HG03095 (cell line): ENCODE measurements around the gene PDGFC.
"Not testable (repeated sequence)": the region's sequence is repeated elsewhere in the genome, so short reads cannot be mapped to it uniquely, and the experiment has no call there.

ENCODE experiments used
- ATAC-seq: cut with Tn5 transposase; IDR thresholded peaks from one replicate; pipeline ENCODE4 v1.9.1; 2021; ENCODE audit warnings: moderate library complexity; ENCODE audit not compliant: unreplicated experiment

Gene PDGFC

GRCh38 chr4:156913234-156913633 lies 58.4 kb downstream of the PDGFC start:
- no peak for ATAC-seq

- ATAC-seq = no peak
Observed at GRCh38 chr4:156909010-156909409, 62.6 kb downstream of the PDGFC start.

DNA sequence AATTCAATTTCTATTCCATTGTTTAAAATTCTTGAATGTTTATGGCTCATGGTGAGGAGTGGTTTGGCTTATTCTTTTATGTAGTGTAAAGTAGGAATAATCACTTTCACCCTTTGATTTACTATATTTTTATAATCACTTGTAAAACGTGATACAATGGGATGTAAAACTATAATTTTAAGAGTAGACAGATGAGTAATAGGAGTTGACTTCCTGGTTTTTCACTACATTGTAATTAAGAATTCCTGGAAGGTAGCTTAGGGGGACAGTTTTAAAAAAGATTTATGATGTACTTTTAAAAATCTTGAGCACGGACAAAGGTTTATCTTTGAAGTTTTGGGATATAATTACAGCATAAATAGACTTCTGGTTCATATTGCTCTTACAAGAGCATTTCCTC lies 65.3 kb downstream of the PDGFC start:
- no peak for ATAC-seq

DNA sequence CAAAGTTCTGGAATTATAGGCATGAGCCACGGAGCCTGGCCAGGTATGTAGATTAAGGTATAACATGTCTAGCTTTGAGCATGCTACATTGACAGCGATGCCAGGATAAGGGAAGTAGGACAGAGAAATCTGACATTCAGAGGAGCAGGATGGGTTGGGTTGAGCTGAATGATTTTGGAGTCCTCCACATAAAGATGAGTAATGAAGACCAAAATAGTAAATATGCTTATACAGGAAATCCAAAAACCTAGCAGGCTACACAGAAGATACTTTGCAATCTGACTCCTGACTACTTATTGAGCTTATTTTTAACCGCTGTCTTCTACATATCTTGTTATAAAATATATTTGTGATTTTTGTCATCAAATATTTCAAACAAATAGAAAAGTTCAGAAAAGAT lies 69.7 kb downstream of the PDGFC start:
- ATAC-seq = no peak

DNA sequence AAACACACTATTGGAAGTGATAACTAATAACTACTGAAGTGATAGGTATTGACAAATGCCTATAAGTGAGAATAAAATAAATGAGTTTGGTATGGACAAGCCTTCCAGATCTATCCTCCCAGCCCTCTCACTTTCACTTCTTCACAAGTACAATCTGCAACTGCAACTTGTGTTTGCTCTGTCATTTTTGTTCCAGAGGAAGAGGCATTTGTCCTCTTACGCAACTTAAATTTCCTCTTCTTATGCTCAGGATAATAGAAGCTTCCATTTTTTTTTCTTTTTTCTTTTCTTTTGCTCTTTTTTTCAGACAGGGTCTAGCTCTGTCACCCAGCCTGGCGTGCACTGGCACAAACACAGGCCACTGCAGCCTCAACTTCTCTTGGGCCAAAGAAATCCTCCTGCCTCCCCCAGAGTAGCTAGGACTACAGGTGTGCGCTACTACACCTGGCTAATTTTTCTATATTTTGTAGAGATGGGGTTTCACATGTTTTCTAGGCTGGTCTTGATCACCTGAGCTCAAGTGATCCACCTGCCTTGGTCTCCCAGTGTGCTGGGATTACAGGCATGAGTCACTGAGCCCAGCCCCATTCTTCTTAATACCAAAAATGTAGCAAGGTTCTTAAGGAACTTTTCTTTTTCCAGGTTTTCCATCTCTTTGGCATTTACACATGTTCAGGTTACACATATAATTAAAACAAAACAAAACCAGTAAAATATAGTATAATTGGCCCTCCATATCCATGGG lies 73.1 kb downstream of the PDGFC start:
- ATAC-seq = no peak

GRCh38 chr4:156896527-156896926 lies 75.1 kb downstream of the PDGFC start:
- ATAC-seq = no peak

- no peak for ATAC-seq
Observed at GRCh38 chr4:156894234-156894633, 77.4 kb downstream of the PDGFC start.

DNA sequence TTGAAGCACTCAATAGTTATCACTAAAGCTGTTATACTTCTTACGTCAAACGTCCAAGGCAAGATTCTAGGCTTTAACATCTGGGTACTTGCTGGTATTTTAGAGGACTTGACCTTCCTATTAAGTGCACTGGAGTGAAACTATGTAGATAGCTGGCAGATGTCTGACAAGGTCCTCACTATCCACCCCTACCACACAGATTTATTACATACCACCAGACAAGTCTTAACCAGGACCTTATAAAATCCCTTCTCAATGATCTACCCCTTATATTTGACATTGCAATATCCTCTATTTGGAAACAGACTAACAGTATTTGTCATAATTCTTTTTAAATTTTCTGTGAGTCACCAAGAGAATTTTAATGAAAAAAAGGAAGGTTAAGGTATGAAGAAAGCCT lies 78.8 kb downstream of the PDGFC start:
- no peak for ATAC-seq

DNA sequence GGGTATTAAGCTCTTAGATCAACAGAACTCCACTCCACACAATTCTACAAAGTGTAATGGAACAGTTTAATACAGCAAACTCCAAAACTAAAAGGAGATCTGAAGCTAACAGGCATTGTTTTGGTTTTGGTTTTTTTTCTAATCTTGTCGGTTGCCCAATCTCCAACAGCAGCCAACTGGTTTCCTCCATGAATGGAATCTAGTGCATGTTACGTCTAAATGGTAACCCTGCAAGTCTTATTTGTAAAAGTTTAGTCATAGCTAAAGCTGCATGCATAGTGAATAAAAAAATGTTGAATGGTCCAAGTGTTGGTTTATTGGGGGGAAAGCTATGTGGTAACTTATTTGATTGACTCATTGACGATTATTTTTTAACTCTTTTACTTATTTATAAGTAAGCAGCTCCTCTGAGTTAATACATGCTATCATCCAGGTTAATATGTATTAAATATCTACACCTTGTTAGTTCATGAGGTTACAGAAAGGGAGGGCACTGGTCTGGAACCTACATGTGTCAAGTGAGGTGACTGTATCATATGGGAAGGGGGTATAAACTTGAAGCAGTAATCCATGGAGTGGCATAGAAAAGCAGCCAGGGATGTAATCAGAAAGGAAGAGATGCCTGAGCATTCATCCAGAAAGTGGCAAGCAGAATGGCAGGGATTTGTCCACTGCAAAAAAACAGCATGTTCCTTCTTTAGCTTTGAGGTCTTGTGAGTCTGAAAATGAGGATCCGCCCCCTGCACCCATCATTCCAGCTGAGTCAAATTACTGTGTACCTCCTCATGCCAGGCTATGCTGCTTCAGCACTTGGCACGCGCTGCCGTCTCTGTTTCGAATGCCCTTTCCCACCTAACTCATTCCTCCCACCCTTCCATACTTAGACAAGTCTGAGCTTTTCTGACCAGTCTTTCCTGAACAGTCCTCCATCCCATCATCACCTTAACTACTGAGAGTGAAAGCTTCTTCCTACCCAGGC lies 81.7 kb downstream of the PDGFC start:
- no peak for ATAC-seq

DNA sequence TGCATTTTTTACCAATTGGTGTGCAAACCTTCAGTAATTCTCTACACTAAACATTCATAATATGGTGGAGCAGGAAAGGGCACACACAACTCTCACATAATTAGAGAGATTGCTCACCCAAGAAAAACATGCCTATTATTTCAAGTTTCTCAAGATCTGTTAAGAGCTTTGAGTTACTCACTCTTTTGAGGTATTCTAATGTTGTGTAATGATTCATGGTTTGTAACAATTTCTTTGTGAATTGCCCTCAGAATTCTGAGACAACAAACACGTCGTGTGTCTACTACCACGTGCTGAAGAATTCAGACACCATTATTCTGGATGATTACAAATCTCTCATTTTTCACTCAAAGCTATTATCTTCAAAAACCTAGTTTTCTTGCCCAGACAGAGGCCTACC lies 82.8 kb downstream of the PDGFC start:
- ATAC-seq = no peak

DNA sequence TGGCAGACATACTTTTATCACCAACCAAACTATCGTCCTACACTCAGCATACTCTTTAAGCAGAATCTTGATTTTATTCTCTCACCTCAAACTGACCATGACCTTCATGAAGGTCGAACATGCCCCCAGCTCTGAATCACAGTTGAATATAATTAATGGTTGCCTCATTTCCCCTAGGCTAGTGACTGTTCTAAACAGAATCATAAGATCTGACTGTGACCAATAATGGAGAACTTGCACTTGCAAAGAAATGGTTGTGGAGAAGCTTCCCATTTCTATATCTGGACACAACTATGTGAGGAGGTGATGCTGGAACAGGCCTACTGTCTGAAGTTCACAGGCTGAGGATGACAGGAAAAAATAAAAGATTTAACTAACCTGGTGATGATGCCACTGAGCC lies 85.1 kb downstream of the PDGFC start:
- ATAC-seq = no peak

DNA sequence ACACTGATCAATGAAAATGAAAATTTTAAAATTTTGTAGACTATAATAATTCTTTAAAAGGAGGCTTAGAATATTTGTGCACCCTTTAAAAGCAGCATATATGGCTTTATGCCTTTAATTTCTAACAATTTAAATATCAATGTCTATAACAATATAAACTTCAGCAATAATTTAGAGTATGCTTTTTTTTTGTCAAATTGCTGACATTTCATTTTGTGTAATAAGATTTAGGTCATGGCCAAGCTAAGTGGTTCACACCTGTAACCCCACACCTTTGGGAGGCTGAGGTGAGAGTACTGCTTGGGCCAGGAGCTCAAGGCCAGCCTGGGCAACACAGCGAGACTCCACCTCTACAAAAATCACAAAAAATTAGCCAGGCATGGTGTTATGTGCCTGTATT lies 86.2 kb downstream of the PDGFC start:
- ATAC-seq = no peak

GRCh38 chr4:156884183-156884582 lies 87.4 kb downstream of the PDGFC start:
- no peak for ATAC-seq

DNA sequence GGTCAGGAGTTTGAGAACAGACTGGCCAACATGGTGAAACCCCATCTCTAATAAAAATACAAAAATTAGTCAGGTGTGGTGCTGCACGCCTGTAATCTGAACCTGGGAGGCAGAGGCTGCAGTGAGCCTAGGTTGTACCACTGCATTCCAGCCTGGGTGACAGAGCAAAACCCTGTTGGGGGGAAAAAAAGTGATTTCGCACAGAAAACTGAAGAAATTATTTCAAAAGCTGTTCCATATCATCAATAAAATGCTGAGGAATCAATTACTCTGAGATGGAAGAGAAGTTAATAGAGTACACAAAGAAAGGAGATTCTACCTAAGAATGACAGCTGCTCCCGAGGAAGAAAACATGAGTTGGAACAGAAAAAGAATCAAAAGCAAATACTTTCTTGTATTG lies 95.9 kb downstream of the PDGFC start:
- no peak for ATAC-seq

- no peak for ATAC-seq
Observed at GRCh38 chr4:156875055-156875454, 96.5 kb downstream of the PDGFC start.

- no peak for ATAC-seq
Observed at GRCh38 chr4:156873799-156874198, 97.8 kb downstream of the PDGFC start.

GRCh38 chr4:156870861-156871260 lies 100.7 kb downstream of the PDGFC start:
- ATAC-seq = no peak

DNA sequence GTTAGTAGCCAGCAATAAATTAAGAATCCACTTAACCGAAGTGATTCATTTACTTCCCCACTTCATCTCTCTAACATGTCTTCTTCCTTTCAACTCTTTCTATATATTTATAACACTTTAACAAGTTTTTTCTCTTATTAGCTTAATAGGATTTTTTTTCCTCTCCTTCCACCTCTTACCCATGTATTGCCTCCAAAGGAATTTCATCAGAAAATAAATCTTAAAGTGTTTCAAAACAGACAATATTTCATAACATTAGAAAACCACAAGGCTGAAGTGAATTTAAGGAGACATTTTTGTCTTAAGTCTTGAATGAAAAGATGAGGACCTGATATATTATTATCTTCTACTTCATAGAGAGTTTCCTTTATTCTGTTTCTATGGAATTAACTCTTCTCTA lies 101.5 kb downstream of the PDGFC start:
- no peak for ATAC-seq

GRCh38 chr4:156866088-156866487 lies 105.5 kb downstream of the PDGFC start:
- ATAC-seq = not testable (repeated sequence)

GRCh38 chr4:156865451-156865850 lies 106.1 kb downstream of the PDGFC start:
- no peak for ATAC-seq

DNA sequence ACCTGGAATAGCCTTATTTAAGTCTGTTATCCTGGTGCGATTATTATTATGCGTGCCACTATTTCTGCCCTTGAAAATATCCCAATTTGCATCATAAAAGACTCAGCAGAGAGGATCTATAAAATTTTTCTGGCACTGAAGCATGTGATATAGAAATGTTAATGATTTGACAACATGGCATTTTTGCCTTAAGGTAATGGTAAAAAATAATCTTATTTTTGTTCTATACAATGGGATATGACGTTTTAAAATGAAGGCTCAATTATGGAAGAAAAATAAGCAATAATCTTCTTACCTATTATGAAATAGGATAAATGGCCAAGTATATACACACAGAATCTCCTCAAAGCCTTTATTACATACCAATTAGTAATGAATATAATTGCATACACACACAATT lies 113.5 kb downstream of the PDGFC start:
- no peak for ATAC-seq

DNA sequence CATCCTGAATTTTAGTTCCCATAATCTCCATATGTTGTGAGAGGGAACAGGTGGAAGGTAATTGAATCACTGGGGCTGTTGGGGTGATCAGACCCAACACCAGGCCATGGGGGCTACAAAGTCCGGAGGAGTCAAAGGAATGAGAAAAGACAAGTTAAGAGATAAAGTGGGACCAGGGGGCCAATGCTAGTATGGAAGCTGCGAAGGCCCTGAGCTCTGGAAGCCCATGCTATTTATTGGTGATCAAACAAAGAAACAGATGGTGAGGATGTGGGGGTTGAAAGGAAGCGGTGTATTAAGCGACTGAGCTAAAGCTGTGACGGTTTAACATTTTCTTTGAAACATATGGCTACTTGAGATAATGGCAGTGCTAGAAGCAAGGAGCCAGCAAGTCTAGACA lies 132.8 kb downstream of the PDGFC start:
- no peak for ATAC-seq
